HEK293 (cell line): Measurements from ENCODE around the gene PARVA.

Experiments used
- MZF1 ChIP-seq: fragments of 450-650 bp; formaldehyde crosslinking; IDR thresholded peaks from 2 replicates; pipeline ENCODE4 v1.5.1; 2017; ENCODE audit warnings: missing biosample characterization, missing genetic modification characterization, borderline replicate concordance
- PRDM4 ChIP-seq: fragments of 450-650 bp; formaldehyde crosslinking; IDR thresholded peaks from 2 replicates; pipeline ENCODE4 v1.5.1; 2017; ENCODE audit warnings: missing biosample characterization, missing genetic modification characterization
- SETDB1 ChIP-seq: IDR thresholded peaks from one replicate; pipeline ENCODE4 v1.6.1; 2017; ENCODE audit warnings: mild to moderate bottlenecking, low read length, moderate library complexity, mixed read lengths; ENCODE audit not compliant: insufficient read length
- SP2 ChIP-seq: fragments of 450-650 bp; formaldehyde crosslinking; IDR thresholded peaks from 2 replicates; pipeline ENCODE4 v1.5.1; 2016; ENCODE audit warnings: missing biosample characterization, missing genetic modification characterization
- ZBTB26 ChIP-seq: fragments of 450-650 bp; formaldehyde crosslinking; optimal IDR thresholded peaks from 2 replicates; pipeline ENCODE3; 2016; ENCODE audit warnings: missing biosample characterization, mild to moderate bottlenecking, missing genetic modification characterization
- ZNF146 ChIP-seq: fragments of 450-650 bp; formaldehyde crosslinking; IDR thresholded peaks from 2 replicates; pipeline ENCODE4 v1.5.1; 2016; ENCODE audit warnings: missing biosample characterization, missing genetic modification characterization
- ZNF174 ChIP-seq: fragments of 450-650 bp; formaldehyde crosslinking; IDR thresholded peaks from 2 replicates; pipeline ENCODE4 v1.5.0; 2017; ENCODE audit warnings: missing biosample characterization, mild to moderate bottlenecking, missing genetic modification characterization
- ZNF24 ChIP-seq: fragments of 450-650 bp; formaldehyde crosslinking; IDR thresholded peaks from 2 replicates; pipeline ENCODE4 v1.5.1; 2016; ENCODE audit warnings: missing biosample characterization, missing genetic modification characterization
- ZNF394 ChIP-seq: fragments of 450-650 bp; formaldehyde crosslinking; IDR thresholded peaks from 2 replicates; pipeline ENCODE4 v1.5.1; 2016; ENCODE audit warnings: missing biosample characterization, missing genetic modification characterization, mild to moderate bottlenecking, moderate library complexity, borderline replicate concordance
- ZNF518A ChIP-seq: fragments of 450-650 bp; formaldehyde crosslinking; conservative IDR thresholded peaks from 2 replicates; pipeline ENCODE4 v1.5.1; 2016; ENCODE audit warnings: low read depth, missing biosample characterization, missing genetic modification characterization
- ZNF670 ChIP-seq: fragments of 450-650 bp; formaldehyde crosslinking; IDR thresholded peaks from 2 replicates; pipeline ENCODE4 v1.5.1; 2016; ENCODE audit warnings: missing biosample characterization, missing genetic modification characterization, low read depth
- TF ChIP-seq, protein P1 (sequence below): fragments of 450-650 bp; formaldehyde crosslinking; IDR thresholded peaks from 2 replicates; pipeline ENCODE4 v1.5.1; 2016; ENCODE audit warnings: missing biosample characterization, missing genetic modification characterization
- TF ChIP-seq, protein P2 (sequence below): fragments of 450-650 bp; formaldehyde crosslinking; IDR thresholded peaks from 2 replicates; pipeline ENCODE4 v1.5.1; 2016; ENCODE audit warnings: missing biosample characterization, missing genetic modification characterization
- TF ChIP-seq, protein P3 (sequence below): fragments of 450-650 bp; formaldehyde crosslinking; IDR thresholded peaks from 2 replicates; pipeline ENCODE4 v1.5.1; 2016; ENCODE audit warnings: missing biosample characterization, missing genetic modification characterization, low read depth

DNA sequence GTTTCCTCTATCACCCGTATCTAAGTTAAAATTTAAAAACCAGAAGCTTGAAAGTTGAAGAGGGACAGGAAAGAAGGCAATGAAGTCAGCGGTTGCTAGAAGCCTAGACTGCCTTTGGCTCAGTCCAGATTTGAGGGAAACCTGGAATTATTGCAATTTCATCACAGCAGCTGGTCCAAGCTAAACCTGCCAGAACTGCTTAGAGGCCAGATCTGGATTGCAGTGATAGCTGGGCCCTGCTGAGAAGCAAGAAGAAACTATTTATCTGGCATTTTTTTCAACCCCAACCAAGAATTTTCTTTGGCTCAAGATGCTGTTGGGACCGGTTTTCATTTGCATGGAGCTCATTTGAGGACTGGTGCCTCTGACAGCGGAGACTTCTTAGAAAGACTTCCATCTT, 175.3 kb downstream of the PARVA start:
- TF ChIP-seq, protein P1, sequence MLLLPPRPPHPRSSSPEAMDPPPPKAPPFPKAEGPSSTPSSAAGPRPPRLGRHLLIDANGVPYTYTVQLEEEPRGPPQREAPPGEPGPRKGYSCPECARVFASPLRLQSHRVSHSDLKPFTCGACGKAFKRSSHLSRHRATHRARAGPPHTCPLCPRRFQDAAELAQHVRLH (tag by site-specific recombination) = no peak
- TF ChIP-seq ZNF24 (tag by site-specific recombination) (no peak), ZNF518A (tag by site-specific recombination) (no peak), ZNF146 (tag by site-specific recombination) (no peak), MZF1 (no peak), SP2 (no peak), ZNF394 (tag by site-specific recombination) (no peak), PRDM4 (no peak), ZNF174 (tag by site-specific recombination) (no peak), SETDB1 (no peak), ZBTB26 (tag by site-specific recombination) (no peak), ZNF670 (tag by site-specific recombination) (no peak)
- TF ChIP-seq, protein P2, sequence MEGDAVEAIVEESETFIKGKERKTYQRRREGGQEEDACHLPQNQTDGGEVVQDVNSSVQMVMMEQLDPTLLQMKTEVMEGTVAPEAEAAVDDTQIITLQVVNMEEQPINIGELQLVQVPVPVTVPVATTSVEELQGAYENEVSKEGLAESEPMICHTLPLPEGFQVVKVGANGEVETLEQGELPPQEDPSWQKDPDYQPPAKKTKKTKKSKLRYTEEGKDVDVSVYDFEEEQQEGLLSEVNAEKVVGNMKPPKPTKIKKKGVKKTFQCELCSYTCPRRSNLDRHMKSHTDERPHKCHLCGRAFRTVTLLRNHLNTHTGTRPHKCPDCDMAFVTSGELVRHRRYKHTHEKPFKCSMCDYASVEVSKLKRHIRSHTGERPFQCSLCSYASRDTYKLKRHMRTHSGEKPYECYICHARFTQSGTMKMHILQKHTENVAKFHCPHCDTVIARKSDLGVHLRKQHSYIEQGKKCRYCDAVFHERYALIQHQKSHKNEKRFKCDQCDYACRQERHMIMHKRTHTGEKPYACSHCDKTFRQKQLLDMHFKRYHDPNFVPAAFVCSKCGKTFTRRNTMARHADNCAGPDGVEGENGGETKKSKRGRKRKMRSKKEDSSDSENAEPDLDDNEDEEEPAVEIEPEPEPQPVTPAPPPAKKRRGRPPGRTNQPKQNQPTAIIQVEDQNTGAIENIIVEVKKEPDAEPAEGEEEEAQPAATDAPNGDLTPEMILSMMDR (tag by site-specific recombination) = no peak
- TF ChIP-seq, protein P3, sequence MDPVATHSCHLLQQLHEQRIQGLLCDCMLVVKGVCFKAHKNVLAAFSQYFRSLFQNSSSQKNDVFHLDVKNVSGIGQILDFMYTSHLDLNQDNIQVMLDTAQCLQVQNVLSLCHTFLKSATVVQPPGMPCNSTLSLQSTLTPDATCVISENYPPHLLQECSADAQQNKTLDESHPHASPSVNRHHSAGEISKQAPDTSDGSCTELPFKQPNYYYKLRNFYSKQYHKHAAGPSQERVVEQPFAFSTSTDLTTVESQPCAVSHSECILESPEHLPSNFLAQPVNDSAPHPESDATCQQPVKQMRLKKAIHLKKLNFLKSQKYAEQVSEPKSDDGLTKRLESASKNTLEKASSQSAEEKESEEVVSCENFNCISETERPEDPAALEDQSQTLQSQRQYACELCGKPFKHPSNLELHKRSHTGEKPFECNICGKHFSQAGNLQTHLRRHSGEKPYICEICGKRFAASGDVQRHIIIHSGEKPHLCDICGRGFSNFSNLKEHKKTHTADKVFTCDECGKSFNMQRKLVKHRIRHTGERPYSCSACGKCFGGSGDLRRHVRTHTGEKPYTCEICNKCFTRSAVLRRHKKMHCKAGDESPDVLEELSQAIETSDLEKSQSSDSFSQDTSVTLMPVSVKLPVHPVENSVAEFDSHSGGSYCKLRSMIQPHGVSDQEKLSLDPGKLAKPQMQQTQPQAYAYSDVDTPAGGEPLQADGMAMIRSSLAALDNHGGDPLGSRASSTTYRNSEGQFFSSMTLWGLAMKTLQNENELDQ = no peak
